Neural progenitor cell (in vitro differentiated cells): ENCODE data around the gene RBMS1.

Experiments
- EZH2 ChIP-seq: fragments of 200-600 bp; sonication (generic); IDR thresholded peaks from 2 replicates; pipeline ENCODE4 v1.6.1; 2017; ENCODE audit warnings: antibody characterized with exemption, mild to moderate bottlenecking, moderate library complexity
- EZH2phosphoT487 ChIP-seq: fragments of 200-600 bp; sonication (generic); IDR thresholded peaks from 2 replicates; pipeline ENCODE4 v1.6.1; 2017; ENCODE audit warnings: antibody characterized with exemption
- TF ChIP-seq, protein P1 (sequence below): fragments of 200-600 bp; sonication (generic); IDR thresholded peaks from 2 replicates; pipeline ENCODE4 v1.5.1; 2017; ENCODE audit warnings: antibody characterized with exemption, mild to moderate bottlenecking

DNA sequence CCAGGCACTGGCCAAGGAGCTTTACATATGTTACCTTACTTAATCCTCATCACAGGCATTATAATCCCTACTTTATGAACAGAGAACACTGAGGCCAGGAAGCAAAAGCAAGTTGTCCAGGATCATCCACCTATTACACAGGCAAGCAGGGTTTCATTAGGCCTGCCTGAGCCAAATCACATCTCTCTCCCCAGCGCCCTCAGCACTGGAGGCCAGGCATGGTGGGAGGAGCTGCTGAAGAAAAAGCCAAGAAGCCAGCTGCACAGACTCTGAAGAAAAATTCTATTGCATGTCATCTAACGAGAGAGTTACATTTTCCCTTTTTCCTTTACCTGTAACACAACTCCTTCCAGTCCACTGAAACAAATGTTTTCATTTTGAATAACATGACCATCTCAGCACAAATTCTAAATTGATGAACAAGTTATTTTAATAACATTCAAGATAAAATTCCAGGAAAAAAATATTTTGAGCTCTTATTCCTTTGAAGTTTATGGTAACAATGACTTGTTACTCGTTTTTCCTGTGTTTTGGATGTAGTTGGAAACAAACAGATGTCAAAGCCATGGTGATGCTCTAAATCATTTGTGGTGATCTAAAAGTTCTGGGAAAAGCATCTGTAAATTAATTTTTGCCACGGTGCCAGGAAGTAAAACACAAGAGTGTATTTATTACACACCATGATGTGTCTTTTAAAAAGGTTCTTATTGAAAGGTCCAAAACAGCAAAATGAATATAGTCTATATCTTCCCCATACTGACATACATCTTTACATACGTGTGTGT, 154.5 kb downstream of the RBMS1 start:
- TF ChIP-seq, protein P1, sequence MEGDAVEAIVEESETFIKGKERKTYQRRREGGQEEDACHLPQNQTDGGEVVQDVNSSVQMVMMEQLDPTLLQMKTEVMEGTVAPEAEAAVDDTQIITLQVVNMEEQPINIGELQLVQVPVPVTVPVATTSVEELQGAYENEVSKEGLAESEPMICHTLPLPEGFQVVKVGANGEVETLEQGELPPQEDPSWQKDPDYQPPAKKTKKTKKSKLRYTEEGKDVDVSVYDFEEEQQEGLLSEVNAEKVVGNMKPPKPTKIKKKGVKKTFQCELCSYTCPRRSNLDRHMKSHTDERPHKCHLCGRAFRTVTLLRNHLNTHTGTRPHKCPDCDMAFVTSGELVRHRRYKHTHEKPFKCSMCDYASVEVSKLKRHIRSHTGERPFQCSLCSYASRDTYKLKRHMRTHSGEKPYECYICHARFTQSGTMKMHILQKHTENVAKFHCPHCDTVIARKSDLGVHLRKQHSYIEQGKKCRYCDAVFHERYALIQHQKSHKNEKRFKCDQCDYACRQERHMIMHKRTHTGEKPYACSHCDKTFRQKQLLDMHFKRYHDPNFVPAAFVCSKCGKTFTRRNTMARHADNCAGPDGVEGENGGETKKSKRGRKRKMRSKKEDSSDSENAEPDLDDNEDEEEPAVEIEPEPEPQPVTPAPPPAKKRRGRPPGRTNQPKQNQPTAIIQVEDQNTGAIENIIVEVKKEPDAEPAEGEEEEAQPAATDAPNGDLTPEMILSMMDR, result no peak
- no peak for TF ChIP-seq EZH2
- TF ChIP-seq EZH2phosphoT487, result no peak
